ENCODE measurements around the gene CDH4.
A peak's percentile ranks its signal among the peaks of the same experiment; 100 is the strongest.

The CDH4 gene

GRCh38 chr20:61513124-61514017, 261.3 kb downstream of the CDH4 start:
- DNase-seq, result no peak

DNA sequence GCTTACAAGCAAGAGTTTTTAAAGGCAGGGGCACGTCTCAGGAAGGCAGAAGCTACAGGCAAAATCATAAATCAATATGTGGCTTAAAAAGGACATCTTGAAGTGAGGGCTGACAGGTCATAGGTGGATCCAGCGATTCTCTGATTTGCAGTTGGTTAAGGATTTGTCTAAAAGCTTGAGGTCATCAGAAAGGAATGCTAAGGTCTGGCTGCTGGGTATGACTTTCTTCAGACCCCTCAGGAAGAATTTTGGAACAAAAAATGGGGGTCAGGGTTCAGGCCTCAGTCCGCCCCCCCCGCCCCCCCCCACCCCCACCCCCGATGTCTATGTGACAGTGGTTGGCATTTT, 261.9 kb downstream of the CDH4 start:
- DNase-seq, result no peak

DNA sequence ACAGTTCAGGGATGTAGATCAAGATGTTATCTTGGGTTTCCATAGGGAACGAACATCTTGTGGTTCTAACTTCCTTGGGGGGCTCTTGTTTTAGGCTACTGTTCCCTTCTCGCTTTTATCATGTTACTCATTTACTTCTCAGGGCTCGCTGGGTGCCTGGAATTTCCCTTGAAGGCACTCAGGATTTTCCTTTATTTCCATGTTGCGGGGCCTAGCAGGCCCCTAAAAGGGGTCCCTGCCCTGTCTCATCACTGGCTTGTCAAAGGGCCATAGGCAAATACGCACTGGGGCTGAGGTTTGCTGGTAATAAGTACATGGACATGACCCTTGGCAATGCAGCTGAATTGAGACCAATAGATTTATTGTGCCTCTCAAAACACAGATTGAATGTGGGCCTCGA, 262.3 kb downstream of the CDH4 start:
- DNase-seq, result no peak

- DNase-seq, result no peak
Measured at GRCh38 chr20:61514805-61515505, 262.9 kb downstream of the CDH4 start.

- no peak for DNase-seq
Measured at GRCh38 chr20:61515922-61516321, 263.9 kb downstream of the CDH4 start.

DNA sequence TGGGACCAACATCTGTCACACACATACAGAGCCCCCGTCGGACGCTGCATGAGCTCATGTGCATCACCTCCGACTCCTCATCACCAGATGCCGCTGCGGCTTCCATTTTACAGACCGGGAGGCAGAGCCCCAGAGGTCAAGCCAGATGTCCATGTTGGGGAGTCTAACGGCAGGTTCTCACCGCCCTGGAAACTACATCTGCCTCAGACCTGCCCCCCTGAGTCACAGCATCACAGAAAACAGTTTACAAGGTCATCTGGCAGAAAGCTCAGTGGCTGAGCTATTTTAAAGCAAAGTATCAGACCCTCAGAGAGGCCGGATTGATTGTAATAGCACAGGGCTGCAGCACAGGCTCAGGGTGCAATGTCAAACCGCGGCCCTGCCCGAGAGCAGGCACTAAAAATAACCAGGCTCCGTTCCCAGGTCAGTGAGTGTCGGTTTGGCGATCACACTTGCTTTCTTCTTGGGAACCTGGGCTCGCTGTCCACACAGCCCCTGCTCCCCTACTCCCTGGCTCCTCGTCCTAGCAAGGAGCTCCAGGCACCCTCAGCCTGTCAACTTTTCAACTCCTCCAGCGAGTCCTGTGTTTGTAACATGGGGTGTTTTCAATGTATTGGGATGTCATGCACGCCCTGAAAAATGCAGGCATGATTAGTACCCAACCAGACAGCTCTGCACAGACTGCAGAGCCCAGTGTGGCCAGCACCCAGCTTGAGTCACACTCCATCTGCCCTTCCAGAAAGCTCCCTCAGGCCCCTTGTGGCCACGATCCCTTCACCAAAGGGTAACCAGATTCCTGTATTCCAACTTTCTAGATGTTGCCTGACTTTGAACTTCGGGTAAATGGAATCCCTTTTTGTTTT, 264.5 kb downstream of the CDH4 start:
- DNase-seq, result no peak

DNA sequence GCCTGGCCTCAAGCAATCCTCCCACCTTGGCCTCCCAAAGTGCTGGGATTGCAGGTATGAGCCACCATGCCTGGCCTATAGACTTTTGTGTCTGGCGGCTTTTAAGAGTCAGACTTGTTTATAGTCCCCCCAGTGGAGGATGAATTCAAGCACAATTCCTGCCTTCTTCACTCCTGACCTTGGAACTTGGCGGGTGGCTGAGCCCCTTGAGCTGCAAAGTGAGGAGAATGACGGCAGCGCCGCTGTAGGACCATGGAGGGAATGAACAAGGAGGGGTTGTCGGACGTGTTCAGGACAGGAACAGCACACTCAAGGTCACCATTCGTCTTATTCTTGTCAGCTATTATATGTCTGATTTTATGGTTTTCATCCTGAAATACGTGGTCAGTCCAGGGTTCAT, 265.4 kb downstream of the CDH4 start:
- DNase-seq, result no peak

GRCh38 chr20:61518424-61518951, 266.4 kb downstream of the CDH4 start:
- DNase-seq, result no peak

DNA sequence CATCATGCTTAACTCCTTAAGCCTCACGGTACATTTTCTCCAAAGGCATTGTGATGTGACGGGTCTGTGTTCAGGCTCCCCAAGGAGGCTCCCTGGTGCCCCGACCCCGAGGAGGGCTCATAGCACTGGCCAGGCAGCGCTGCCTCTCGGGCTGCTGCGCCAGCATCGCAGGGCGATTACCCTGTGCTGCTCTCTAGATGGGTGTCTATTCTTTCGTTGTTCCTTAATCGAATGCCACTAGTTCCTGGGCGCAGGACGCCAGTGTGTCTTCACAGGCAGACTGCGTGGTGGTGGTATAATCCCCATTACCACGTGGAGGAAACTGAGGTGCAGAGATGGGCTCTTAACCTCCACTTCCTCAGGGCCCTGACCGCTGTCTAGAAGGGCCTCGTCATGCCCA, 267.4 kb downstream of the CDH4 start:
- no peak for DNase-seq

GRCh38 chr20:61520076-61520892, 268.2 kb downstream of the CDH4 start:
- DNase-seq, result no peak

DNA sequence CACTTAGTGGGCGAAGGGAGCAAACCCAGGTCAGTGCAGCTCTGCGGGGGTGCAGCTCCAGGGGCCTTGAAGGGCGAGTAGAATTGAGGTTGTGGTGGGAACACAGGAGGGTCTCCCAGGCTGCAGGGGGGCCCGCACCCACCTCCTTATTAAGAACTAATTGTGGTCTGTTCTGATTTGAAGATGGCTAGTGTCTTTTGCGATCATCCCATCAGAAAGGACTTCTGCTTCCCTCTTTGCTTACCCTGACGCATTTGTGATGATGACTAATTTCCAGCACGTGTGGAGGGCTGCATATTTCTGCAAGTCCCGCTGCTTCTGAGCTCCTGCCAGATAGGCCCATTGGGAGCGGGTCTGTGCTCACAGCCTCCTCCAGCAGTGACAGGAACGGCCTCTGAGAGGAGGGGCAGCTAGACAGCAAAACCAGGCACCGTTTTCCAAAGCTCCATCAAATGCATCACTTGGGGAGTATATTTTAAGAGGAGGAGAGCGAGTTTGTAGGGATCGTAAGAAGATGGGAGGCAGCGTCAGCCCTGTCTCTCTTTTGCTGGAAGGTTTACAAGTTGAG, 268.9 kb downstream of the CDH4 start:
- peak in 3 of 56 donors; percentile 15 to 39 (median 15) for DNase-seq

DNA sequence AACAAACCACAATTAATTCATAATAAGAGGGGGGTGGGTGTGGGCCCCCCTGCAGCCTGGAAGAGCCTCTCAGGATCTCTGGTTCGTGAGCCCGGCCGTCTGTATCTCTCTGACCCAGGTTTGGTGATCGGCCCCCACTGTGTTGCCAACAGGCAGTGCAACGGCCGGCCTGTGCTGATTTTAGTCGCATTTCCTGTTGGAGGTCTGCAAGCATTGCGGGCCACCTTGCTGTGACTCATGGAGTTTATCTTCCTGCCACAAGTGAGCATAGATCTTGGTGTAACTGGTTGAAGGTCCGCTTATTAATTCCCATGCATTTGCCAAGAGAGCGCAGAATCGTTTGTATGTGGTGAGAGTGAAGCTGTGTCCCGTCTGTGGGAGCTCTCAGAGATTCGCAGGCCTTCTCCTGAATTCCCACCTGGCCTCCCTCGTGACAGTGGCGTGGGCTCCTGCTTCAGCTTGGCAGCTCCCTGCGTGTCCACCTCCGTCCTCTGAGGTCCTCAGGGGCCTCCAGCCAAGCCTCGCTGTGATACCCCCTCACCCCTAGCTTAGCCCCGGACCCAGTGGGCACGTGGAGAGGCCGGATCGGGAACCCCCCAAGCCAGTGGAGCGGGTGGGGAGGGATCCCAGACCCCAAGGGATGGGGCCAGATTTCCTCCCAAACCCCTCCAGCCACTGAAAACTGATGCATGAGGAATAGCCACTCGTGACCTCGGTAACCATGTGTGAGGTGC, 269.8 kb downstream of the CDH4 start:
- DNase-seq, result no peak

DNA sequence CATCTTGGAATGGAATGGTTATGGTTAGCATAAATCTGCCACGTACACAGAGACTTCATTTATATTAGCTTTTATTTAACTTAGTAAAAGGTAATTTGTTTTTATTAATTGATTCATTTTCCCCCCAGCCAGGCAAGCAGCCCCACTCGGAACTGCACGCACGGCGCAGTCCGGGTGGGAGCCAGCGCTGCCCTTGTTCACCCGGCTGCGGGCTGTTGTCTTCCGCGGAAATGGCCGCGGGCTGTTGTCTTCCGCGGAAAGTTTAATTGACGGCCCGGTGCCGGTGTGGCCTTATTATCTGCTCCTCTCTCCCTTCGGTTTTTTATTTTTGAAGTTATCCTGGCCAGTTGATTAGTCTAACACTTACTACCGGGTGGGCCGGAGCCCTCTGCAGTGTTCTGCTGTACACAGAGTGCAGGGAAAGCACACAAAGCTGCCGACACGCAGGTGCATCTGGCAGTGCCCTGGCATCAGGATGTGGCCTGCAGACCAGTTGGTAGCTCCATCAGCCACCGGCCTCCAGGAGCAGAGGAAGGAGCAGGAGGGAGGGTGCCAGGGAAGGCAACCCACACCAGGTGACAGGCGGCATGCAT, 270.5 kb downstream of the CDH4 start:
- no peak for DNase-seq

DNA sequence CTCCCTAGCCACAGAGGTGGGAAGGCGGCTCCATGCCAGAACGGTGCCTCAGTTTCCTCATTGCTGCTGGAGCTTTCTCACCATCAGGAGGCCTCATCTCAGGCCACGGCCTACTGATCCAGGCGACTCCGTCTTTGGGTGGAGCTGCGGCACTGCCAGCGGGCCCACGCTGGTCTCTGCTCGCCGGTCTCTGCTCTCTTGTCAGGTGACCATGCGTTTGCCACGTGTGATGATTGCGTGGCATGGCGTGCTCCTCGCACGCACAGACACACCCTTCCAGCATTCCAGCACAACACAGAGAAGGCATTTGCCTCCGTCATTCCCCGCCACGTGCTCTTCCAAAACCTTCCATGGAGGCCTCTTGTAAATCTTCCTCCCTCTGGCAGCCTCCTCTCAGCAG, 271.1 kb downstream of the CDH4 start:
- no peak for DNase-seq

- peak in 3 of 56 donors; percentile 5 to 18 (median 13) for DNase-seq
Measured at GRCh38 chr20:61524951-61525666, 273.0 kb downstream of the CDH4 start.

- no peak for DNase-seq
Measured at GRCh38 chr20:61525781-61526431, 273.8 kb downstream of the CDH4 start.

DNA sequence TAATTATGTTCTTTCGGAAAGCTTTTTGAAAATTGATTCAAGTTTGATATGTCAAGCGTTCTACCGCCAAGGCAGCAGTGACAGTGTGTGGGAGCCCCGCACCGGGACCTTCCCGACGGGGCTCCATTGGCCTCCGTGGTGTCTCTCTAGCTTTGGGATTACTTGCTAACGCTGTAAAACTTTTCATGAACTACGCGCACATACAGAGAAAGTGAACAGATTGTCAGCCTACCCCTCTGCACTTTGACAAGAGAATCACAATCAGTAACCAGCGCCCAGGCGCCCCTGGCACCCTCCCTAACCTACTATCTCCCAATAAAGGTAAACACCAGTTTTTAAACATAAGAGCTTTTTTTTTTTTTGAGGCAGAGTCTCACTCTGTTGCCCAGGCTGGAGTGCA, 274.8 kb downstream of the CDH4 start:
- DNase-seq, result no peak

DNA sequence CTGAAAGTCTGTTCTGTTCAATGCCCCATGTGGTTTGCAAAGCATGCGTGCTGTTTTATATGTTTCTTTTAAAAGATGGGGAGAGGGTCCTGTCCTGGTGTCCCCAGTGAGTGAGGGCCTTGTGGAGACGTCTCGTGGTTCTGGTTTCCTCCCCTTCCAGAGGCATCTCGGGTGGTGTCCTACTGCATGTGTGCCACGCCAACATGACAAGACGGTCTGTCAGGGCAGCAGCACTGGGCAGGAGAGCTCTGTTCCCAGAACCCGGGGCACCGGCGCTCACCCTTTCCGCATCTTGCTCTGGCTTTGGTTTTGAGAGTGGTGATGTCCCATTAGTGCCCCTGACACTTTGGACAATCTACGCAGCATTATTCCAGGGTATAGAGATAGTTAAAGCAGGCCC, 275.6 kb downstream of the CDH4 start:
- DNase-seq, result no peak

Measured in amygdala (tissue), 56 donors.